Kidney (tissue), 14 donors: ENCODE results near the gene COA1. TPM values are rescaled to one million over a fixed set of nuclear protein-coding genes. Genes with fewer than 3 reads are reported as not detected.
"Not testable (repeated sequence)": the region's sequence is repeated elsewhere in the genome, so short reads cannot be mapped to it uniquely, and the experiment has no call there.

Source experiments
- DNase-seq, 5 donors: peaks; one replicate each; pipeline ENCODE4 v3.0.0-alpha.2; 2013 to 2020
- FAIRE-seq: peaks from 2 replicates; lab custom pipeline; 2012; peaks lifted over from hg19 to GRCh38; lab: Jason Lieb, UNC
- H3K27ac ChIP-seq, 2 donors: one replicate each; pipeline ENCODE4 v1.7.0; 2013; ENCODE audit warnings: low read depth in 2 of 2, low read length in 2 of 2, inconsistent platforms in 1 of 2
- H3K27me3 ChIP-seq: one replicate; pipeline ENCODE4 v1.7.1; 2013; ENCODE audit warnings: low read length, inconsistent platforms; ENCODE audit not compliant: control insufficient read depth, insufficient read depth
- H3K36me3 ChIP-seq, 3 donors: one replicate each; pipeline versions ENCODE4 v1.7.0 to v1.7.1; 2013; ENCODE audit warnings: low read length in 3 of 3, control low read depth in 1 of 3, inconsistent platforms in 1 of 3; ENCODE audit not compliant: insufficient read depth in 3 of 3, control insufficient read depth in 2 of 3
- H3K4me1 ChIP-seq, 3 donors: one replicate each; pipeline versions ENCODE4 v1.7.0 to v1.7.1; 2013; ENCODE audit warnings: low read length in 3 of 3, inconsistent platforms in 1 of 3, low read depth in 1 of 3; ENCODE audit not compliant: control insufficient read depth in 2 of 3, insufficient read depth in 2 of 3
- H3K4me3 ChIP-seq, 3 donors: one replicate each; pipeline versions ENCODE4 v1.7.0 to v1.8.1; 2013; ENCODE audit warnings: low read length in 3 of 3, control low read depth in 1 of 3, inconsistent platforms in 1 of 3
- H3K9ac ChIP-seq, 3 donors: one replicate each; pipeline versions ENCODE4 v1.7.0 to v1.7.1; 2013; ENCODE audit warnings: low read length in 3 of 3, control low read depth in 1 of 3, inconsistent platforms in 1 of 3
- H3K9me3 ChIP-seq, 3 donors: one replicate each; pipeline versions ENCODE4 v1.7.0 to v1.7.1; 2013; ENCODE audit warnings: low read length in 3 of 3, control low read depth in 1 of 3, inconsistent platforms in 1 of 3; ENCODE audit not compliant: control insufficient read depth in 2 of 3, insufficient read depth in 1 of 3
- intact Hi-C: fragments of 100-400 bp; cut with DNase I; formaldehyde crosslinking; loops from one replicate; pipeline ENCODE4 v1.11.1; 2022
- polyA plus RNA-seq: library from polyadenylated mRNA; stranded (reverse); fragments of 350-450 nt; fragmentation: Illumina TruSeq; extraction: RNeasy Lipid Tissue Mini Kit (QIAGEN cat#74804); gene quantifications from one replicate; pipeline ENCODE4 v1.2.3, GENCODE V29; 2014; ENCODE audit warnings: low read depth, low replicate concordance; ENCODE audit not compliant: insufficient read depth
- total RNA-seq: library from RNA; stranded (reverse); fragmentation: NEBNext Ultra II Directional; extraction: Animal tissue kit (Norgen Biotek cat#: 25700); gene quantifications from one replicate; pipeline ENCODE4 v1.2.1, GENCODE V29; 2021
- TF ChIP-seq, protein P1 (sequence below): IDR thresholded peaks from 3 replicates; pipeline ENCODE4 v1.5.1; 2012; ENCODE audit warnings: mild to moderate bottlenecking, moderate library complexity, borderline replicate concordance; ENCODE audit not compliant: insufficient read depth; ENCODE audit errors: extremely low read depth
- donor health status: control.
- donor health status: control.
- donor health status: control.
- donor health status: control.
- donor health status: control.
- donor health status: DM: yes; HTN: yes; CAD: no.
- donor health status: Normal renal cell carcinoma (clear cell type).

The COA1 gene
- total and polyA plus RNA-seq, 2 donors from 2014 or later, result 49.6 to 58.9 TPM

DNA sequence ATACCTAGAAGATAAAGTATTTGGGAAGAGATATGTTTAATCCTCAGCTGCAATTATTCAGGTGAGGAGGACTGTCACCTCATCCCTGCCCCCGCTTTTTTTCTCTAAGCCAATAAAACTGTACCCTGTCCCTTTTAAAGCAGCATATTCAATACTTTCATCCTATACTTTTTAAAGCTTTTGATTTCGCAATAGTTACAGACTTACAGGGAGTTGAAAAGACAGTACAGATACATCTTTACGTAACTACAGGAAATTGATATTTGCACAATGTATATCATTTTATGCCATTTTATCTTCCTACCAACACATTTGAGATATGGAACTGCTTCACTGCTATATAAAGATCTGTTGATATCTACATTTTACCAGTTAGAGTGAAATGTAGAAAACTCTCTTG is 98.8 kb downstream of the COA1 start:
- Histone ChIP-seq H3K27ac (no peak overlapping the region), H3K4me3 (no peak overlapping the region), H3K27me3 (no peaks in the 10 kb centered on the region), H3K9ac (no peak overlapping the region), H3K4me1 (no peaks in the 10 kb centered on the region), H3K36me3 (peaks cover 2 to 16% (median 3%) of the 10 kb centered on the region in 3 donors), H3K9me3 (no peaks in the 10 kb centered on the region)
- TF ChIP-seq, protein P1, sequence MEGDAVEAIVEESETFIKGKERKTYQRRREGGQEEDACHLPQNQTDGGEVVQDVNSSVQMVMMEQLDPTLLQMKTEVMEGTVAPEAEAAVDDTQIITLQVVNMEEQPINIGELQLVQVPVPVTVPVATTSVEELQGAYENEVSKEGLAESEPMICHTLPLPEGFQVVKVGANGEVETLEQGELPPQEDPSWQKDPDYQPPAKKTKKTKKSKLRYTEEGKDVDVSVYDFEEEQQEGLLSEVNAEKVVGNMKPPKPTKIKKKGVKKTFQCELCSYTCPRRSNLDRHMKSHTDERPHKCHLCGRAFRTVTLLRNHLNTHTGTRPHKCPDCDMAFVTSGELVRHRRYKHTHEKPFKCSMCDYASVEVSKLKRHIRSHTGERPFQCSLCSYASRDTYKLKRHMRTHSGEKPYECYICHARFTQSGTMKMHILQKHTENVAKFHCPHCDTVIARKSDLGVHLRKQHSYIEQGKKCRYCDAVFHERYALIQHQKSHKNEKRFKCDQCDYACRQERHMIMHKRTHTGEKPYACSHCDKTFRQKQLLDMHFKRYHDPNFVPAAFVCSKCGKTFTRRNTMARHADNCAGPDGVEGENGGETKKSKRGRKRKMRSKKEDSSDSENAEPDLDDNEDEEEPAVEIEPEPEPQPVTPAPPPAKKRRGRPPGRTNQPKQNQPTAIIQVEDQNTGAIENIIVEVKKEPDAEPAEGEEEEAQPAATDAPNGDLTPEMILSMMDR, result no peak
- intact Hi-C loops, result no loop called here
- FAIRE-seq (no peak), DNase-seq (no peak)

DNA sequence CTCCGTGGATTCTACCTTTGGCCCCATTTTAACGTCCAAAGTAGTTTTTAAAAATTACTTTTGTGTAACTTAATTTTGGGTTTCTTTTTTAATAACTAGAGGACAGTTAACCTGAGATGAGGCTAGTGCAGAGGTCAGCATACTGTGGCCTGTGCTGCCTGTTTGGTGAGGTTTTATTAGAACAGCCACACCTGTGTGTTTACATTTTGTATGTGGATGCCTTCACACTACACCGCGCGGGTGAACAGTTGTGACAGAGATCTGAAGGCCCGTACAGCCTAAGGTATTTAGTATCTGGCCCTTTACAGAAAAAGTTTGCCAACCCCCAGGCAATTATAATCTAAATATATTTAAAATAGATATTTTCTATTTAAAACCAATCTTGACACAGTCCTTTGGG is 99.5 kb downstream of the COA1 start:
- no peak overlapping the region for H3K4me3 ChIP-seq
- H3K9ac ChIP-seq, result no peak overlapping the region
- TF ChIP-seq, protein P1, result no peak
- no peaks in the 10 kb centered on the region for H3K27me3 ChIP-seq
- H3K27ac ChIP-seq, result no peak overlapping the region
- FAIRE-seq (no peak), DNase-seq (no peak)
- H3K36me3 ChIP-seq, result peaks cover 0 to 15% (median 0%) of the 10 kb centered on the region in 3 donors
- intact Hi-C loops, result no loop called here
- H3K4me1 ChIP-seq, result no peaks in the 10 kb centered on the region
- no peaks in the 10 kb centered on the region for H3K9me3 ChIP-seq

DNA sequence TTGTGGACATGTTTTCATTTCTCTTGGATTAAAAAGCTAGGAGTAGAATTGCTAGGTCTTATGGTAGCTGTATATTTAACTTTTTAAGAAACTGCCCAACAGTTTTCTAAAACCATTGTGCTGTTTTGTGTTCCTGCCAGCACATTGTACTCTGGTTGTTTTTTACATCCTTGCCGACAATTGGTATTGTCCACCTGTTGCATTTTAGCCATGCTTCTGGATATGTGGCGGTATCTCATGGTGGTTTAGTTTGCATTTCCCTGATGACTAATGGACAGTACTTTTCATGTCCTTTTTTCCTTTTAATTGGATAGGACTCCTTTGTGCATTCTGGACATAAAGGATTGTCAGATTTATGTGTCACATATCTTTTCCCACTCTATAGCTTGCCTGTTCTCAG is 100.9 kb downstream of the COA1 start:
- Histone ChIP-seq H3K4me3 (no peak overlapping the region), H3K4me1 (no peaks in the 10 kb centered on the region), H3K27ac (no peak overlapping the region), H3K9me3 (no peaks in the 10 kb centered on the region), H3K27me3 (no peaks in the 10 kb centered on the region), H3K36me3 (peaks cover 0 to 20% (median 0%) of the 10 kb centered on the region in 3 donors), H3K9ac (no peak overlapping the region)
- intact Hi-C loops, result no loop called here
- no peak for DNase-seq
- TF ChIP-seq, protein P1, result no peak
- no peak for FAIRE-seq

DNA sequence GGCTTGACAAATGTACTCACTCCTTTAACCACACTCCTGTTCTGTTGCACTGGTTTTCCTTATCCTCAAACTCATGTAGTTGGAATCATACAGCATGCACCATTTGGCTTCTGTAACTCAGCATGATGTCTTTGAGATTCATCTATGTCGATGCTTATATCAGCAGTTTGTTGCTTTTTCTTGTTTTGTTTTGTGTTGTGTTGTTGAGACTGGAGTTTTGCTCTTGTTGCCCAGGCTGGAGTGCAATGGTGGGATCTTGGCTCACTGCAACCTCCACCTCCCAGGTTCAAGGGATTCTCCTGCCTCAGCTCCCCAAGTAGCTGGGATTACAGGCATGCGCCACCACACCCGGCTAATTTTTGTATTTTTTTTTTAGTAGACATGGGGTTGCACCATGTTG is 101.5 kb downstream of the COA1 start:
- intact Hi-C loops, FAIRE-seq: not testable (repeated sequence)

More for the DNA sequence above, 101.5 kb downstream of the COA1 start:
- not testable (repeated sequence) for H3K27ac ChIP-seq, H3K4me3 ChIP-seq, H3K4me1 ChIP-seq, DNase-seq, H3K9me3 ChIP-seq, H3K9ac ChIP-seq, H3K27me3 ChIP-seq
- H3K36me3 ChIP-seq, result peaks cover 0 to 20% (median 0%) of the 10 kb centered on the region in 3 donors
